PC-9 (cell line): ENCODE measurements around the gene ARMC6. TPM values are rescaled to one million over a fixed set of nuclear protein-coding genes. Genes with fewer than 3 reads are reported as not detected.
"Not testable (repeated sequence)": the region's sequence is repeated elsewhere in the genome, so short reads cannot be mapped to it uniquely, and the experiment has no call there.

ENCODE experiments used
- BruUV-seq: library from RNA; stranded (reverse); fragments of 400-500 nt; replicated peaks from 2 replicates; lab custom pipeline; 2021; lab: Mats Ljungman, UMichigan
- CTCF ChIA-PET: fragments of 300-600 bp; sonication (Branson Sonifier 250); formaldehyde crosslinking; loops from one replicate; lab custom pipeline; 2022; ENCODE audit warnings: antibody characterized with exemption; lab: Charles Lee
- POLR2A ChIA-PET: fragments of 300-600 bp; sonication (Branson Sonifier 250); formaldehyde crosslinking; loops from one replicate; lab custom pipeline; 2022; ENCODE audit warnings: antibody characterized with exemption; ENCODE audit not compliant: unreplicated experiment; lab: Charles Lee
- DNase-seq, 2 experiments: peaks; one replicate each; pipeline versions ENCODE4 v3.0.0 to v3.0.0-alpha.2; 2015 to 2022; ENCODE audit warnings: mixed read lengths in 1 of 2
- H2AFZ ChIP-seq: fragments of 200-600 bp; sonication (generic); 2 replicates; pipeline ENCODE4 v1.8.1; 2017; ENCODE audit warnings: antibody characterized with exemption
- H3F3A ChIP-seq: fragments of 200-600 bp; sonication (generic); 2 replicates; pipeline ENCODE4 v1.8.1; 2017; ENCODE audit warnings: antibody characterized with exemption, mild to moderate bottlenecking, low read depth; ENCODE audit not compliant: insufficient read depth
- H3K27ac ChIP-seq: fragments of 200-600 bp; sonication (generic); 2 replicates; pipeline ENCODE4 v1.6.1; 2016; ENCODE audit warnings: mixed run types
- H3K27me3 ChIP-seq: fragments of 200-600 bp; sonication (generic); 2 replicates; pipeline ENCODE4 v1.6.1; 2016; ENCODE audit warnings: low read depth, mixed run types; ENCODE audit not compliant: insufficient read depth
- H3K36me3 ChIP-seq: fragments of 200-600 bp; sonication (generic); 2 replicates; pipeline ENCODE4 v1.6.1; 2016; ENCODE audit warnings: low read depth, mixed run types
- H3K4me1 ChIP-seq: fragments of 200-600 bp; sonication (generic); replicated peaks from 2 replicates; pipeline ENCODE4 v1.6.1; 2016; ENCODE audit warnings: mixed run types; ENCODE audit not compliant: insufficient read depth
- H3K4me2 ChIP-seq: fragments of 200-600 bp; sonication (generic); 2 replicates; pipeline ENCODE4 v1.6.1; 2017; ENCODE audit warnings: mixed run types
- H3K4me3 ChIP-seq: fragments of 200-600 bp; sonication (generic); 2 replicates; pipeline ENCODE4 v1.6.1; 2016; ENCODE audit warnings: mixed run types
- H3K79me2 ChIP-seq: fragments of 200-600 bp; sonication (generic); 2 replicates; pipeline ENCODE4 v1.6.1; 2017; ENCODE audit warnings: low read depth, mixed run types
- H3K9me2 ChIP-seq: fragments of 200-600 bp; sonication (generic); 2 replicates; pipeline ENCODE4 v1.8.1; 2017; ENCODE audit warnings: mild to moderate bottlenecking; ENCODE audit not compliant: insufficient read depth
- H3K9me3 ChIP-seq: fragments of 200-600 bp; sonication (generic); 2 replicates; pipeline ENCODE4 v1.8.1; 2016; ENCODE audit warnings: low read depth; ENCODE audit not compliant: insufficient read depth
- H4K20me1 ChIP-seq: fragments of 200-600 bp; sonication (generic); 2 replicates; pipeline ENCODE4 v1.8.1; 2017; ENCODE audit not compliant: insufficient read depth
- EZH2 ChIP-seq: fragments of 200-600 bp; sonication (generic); IDR thresholded peaks from 2 replicates; pipeline ENCODE4 v1.8.0; 2017; ENCODE audit warnings: antibody characterized with exemption, low read depth
- intact Hi-C: fragments of 100-400 bp; cut with micrococcal nuclease; formaldehyde crosslinking; loops from one replicate; pipeline ENCODE4 v1.10.0; 2022; ENCODE audit not compliant: unreplicated experiment
- total RNA-seq: library from RNA; stranded (reverse); gene quantifications from 2 replicates; pipeline ENCODE4 v1.2.3, GENCODE V29; 2021
- TF ChIP-seq, protein P1 (sequence below): fragments of 200-600 bp; sonication (generic); conservative IDR thresholded peaks from 2 replicates; pipeline ENCODE4 v1.6.1; 2017; ENCODE audit warnings: mixed run types, antibody characterized with exemption, mild to moderate bottlenecking, moderate library complexity

Gene ARMC6
- total RNA-seq, 1 experiment from 2014 or later = 28.8 TPM

DNA sequence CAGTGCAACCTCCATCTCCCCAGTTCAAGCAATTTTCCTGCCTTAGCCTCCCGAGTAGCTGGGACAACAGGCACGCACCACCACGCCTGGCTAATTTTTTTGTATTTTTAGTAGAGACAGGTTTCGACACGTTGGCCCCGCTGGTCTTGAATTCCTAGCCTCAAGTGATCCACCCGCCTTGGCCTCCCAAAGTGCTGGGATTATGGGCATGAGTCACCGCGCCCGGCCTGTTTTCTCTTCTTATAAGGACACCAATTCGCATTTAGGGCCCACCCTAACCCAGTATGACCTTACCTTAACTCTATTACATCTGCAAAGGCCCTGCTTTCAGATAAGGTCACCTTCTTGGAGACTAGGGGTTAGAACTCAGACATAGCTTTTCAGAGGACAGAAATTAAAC, 69.8 kb downstream of the ARMC6 start:
- no TSS peak for BruUV-seq
- intact Hi-C loops = no loop called here
- POLR2A ChIA-PET = no interaction called here

DNA sequence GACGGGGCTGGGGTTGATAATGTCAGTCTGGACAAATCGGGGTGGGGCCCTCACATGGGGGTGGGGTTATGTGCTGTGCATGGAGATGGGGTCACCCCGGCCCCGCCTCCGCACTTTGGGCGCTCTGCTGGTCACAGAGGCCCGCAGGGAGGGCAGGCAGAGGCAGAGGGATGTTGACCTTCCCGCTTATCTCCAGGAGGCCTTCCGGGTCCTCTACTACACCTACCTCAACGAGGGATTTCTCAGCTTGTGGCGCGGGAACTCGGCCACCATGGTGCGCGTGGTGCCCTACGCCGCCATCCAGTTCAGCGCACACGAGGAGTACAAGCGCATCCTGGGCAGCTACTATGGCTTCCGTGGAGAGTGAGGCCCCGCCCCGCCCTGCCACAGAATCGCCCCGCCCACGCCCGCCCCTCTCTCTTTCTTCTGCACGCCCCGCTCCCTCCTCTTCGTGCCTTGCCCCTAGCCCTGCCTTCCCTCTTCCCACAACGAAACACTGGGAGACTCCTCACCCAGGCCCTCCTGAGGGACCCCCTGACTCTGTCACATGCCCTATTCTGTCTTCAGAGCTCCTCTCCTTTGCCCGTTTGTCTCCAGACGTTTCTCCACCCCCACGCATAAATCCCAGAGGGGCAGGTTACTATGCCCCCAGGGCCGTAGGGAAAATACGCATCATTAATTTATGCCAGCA, 72.1 kb downstream of the ARMC6 start:
- ChIA-PET POLR2A (no interaction called here), CTCF (no interaction called here)
- Histone ChIP-seq H3K9me2 (no peaks in the 10 kb centered on the region), H3K36me3 (no peaks in the 10 kb centered on the region), H3F3A (no peaks in the 10 kb centered on the region), H3K27me3 (no peaks in the 10 kb centered on the region), H3K9me3 (no peaks in the 10 kb centered on the region), H3K4me3 (no peak overlapping the region), H2AFZ (no peak overlapping the region), H3K27ac (no peak overlapping the region), H3K79me2 (no peaks in the 10 kb centered on the region), H3K4me1 (no peaks in the 10 kb centered on the region), H3K4me2 (no peak overlapping the region), H4K20me1 (no peaks in the 10 kb centered on the region)
- intact Hi-C loops = no loop called here
- no TSS peak for BruUV-seq
- DNase-seq = no peak
- TF ChIP-seq EZH2 = no peak
- TF ChIP-seq, protein P1, sequence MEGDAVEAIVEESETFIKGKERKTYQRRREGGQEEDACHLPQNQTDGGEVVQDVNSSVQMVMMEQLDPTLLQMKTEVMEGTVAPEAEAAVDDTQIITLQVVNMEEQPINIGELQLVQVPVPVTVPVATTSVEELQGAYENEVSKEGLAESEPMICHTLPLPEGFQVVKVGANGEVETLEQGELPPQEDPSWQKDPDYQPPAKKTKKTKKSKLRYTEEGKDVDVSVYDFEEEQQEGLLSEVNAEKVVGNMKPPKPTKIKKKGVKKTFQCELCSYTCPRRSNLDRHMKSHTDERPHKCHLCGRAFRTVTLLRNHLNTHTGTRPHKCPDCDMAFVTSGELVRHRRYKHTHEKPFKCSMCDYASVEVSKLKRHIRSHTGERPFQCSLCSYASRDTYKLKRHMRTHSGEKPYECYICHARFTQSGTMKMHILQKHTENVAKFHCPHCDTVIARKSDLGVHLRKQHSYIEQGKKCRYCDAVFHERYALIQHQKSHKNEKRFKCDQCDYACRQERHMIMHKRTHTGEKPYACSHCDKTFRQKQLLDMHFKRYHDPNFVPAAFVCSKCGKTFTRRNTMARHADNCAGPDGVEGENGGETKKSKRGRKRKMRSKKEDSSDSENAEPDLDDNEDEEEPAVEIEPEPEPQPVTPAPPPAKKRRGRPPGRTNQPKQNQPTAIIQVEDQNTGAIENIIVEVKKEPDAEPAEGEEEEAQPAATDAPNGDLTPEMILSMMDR = no peak

More for the DNA sequence above, 69.8 kb downstream of the ARMC6 start:
- Histone ChIP-seq H3K4me2 (no peak overlapping the region), H3K27me3 (no peaks in the 10 kb centered on the region), H3K27ac (no peak overlapping the region), H3K9me3 (no peaks in the 10 kb centered on the region), H2AFZ (no peak overlapping the region), H3K9me2 (no peaks in the 10 kb centered on the region), H4K20me1 (no peaks in the 10 kb centered on the region), H3F3A (no peaks in the 10 kb centered on the region; the same call in 1 of the 2 replicates), H3K4me1 (peaks cover 15% of the 10 kb centered on the region), H3K36me3 (no peaks in the 10 kb centered on the region), H3K79me2 (no peaks in the 10 kb centered on the region), H3K4me3 (no peak overlapping the region)
- no peak for DNase-seq
- CTCF ChIA-PET = no interaction called here
- no peak for TF ChIP-seq EZH2
- TF ChIP-seq, protein P1 = no peak

DNA sequence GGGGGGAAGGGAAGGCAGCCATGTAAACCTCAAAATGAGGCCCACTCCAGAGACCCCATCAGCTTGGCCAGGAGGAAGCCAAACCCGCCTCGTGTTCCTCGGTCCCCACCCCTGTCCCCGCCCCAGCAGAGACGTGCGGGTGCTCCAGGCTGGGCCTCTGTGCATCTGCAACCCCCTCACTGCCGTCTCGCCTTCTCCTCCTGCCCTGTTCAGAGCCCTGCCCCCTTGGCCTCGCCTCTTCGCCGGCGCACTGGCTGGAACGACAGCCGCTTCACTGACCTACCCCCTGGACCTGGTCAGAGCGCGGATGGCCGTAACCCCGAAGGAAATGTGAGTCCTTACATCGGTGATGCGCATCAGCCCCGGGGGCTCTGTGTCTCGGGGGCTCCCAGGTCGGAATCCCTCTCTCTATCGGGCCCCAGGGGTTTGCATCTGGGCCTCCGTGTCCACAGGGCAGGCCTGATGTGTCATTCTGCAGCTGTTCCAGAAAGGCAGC, 72.7 kb downstream of the ARMC6 start:
- Histone ChIP-seq H3K9me2 (no peaks in the 10 kb centered on the region), H3F3A (no peaks in the 10 kb centered on the region), H3K9me3 (no peaks in the 10 kb centered on the region), H3K36me3 (no peaks in the 10 kb centered on the region), H4K20me1 (no peaks in the 10 kb centered on the region), H3K4me1 (no peaks in the 10 kb centered on the region), H3K4me3 (no peak overlapping the region), H2AFZ (no peak overlapping the region), H3K79me2 (no peaks in the 10 kb centered on the region), H3K27ac (no peak overlapping the region), H3K27me3 (no peaks in the 10 kb centered on the region), H3K4me2 (no peak overlapping the region)
- POLR2A ChIA-PET = no interaction called here
- intact Hi-C loops = no loop called here
- CTCF ChIA-PET = no interaction called here
- DNase-seq = no peak
- TF ChIP-seq EZH2 = no peak
- TF ChIP-seq, protein P1 = no peak
- BruUV-seq = no TSS peak

DNA sequence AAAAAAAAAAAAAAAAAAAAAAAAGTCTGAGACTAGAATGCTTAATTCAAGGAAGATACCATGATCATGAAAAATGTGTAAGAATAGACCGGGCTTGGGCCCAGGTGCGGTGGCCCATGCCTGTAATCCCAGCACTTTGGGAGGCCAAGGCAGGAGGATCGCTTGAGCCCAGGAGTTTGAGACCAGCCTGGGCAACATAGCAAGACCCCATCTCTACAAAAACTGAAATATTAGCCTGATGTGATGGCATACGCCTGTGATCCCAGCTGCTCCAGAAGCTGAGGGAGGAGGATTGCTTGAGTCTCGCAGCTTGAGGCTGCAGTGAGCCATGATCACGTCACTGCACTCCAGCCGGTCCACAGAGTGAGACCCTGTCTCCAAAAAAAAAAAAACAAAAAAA, 73.5 kb downstream of the ARMC6 start:
- H3K9me3 ChIP-seq, H3K27me3 ChIP-seq, intact Hi-C loops, H4K20me1 ChIP-seq, H3F3A ChIP-seq, H3K36me3 ChIP-seq, DNase-seq, H3K79me2 ChIP-seq, H3K9me2 ChIP-seq, H3K4me2 ChIP-seq, H3K4me3 ChIP-seq, POLR2A ChIA-PET, H3K4me1 ChIP-seq, H3K27ac ChIP-seq, H2AFZ ChIP-seq, CTCF ChIA-PET, BruUV-seq: not testable (repeated sequence)
